ENCODE measurements around the gene ANKRD49. TPM values are rescaled to one million over a fixed set of nuclear protein-coding genes. Genes with fewer than 3 reads are reported as not detected.

ANKRD49 gene
- total and polyA plus RNA-seq, 2 of the 4 experiments (the other 2 are of a cell fraction) = 7.2 to 10.4 TPM

GRCh38 chr11:94449437-94449836 lies 44.3 kb upstream of the ANKRD49 start:
- Histone ChIP-seq H3K79me1 (ENCODE audit: low read depth in 1 of 2, low read length in 2 of 2) (no peaks in the 10 kb centered on the region), H4K5ac (ENCODE audit: low read depth, low read length) (no peak overlapping the region), H3K4me2 (ENCODE audit: low read depth, low read length) (no peak overlapping the region; the same call in 1 of the 2 replicates), H3K36me3 (ENCODE audit: control insufficient read depth, insufficient read depth, low read length) (peaks cover 1% of the 10 kb centered on the region; the same call in 1 of the 2 replicates), H2AK5ac (ENCODE audit: low read depth, low read length) (no peak overlapping the region), H3K14ac (replicated peaks; ENCODE audit: low read depth, low read length) (no peak overlapping the region), H3K4me1 (ENCODE audit: control insufficient read depth, insufficient read depth, low read length) (peaks cover 2% of the 10 kb centered on the region; the same call in 1 of the 2 replicates), H2AK9ac (replicated peaks; ENCODE audit: low read depth, low read length, poor library complexity) (no peak overlapping the region), H3K27ac (ENCODE audit: insufficient read depth, low read length) (no peak overlapping the region), H3K18ac (ENCODE audit: low read depth, low read length) (no peak overlapping the region), H3K23ac (ENCODE audit: low read depth, low read length) (no peak overlapping the region), H3K9ac (ENCODE audit: low read depth, low read length) (no peak overlapping the region), H3K9me3 (ENCODE audit: control insufficient read depth, insufficient read depth, low read length) (no peaks in the 10 kb centered on the region), H2BK5ac (ENCODE audit: low read depth, low read length, poor library complexity, severe bottlenecking) (no peak overlapping the region), H2BK20ac (ENCODE audit: low read depth, low read length) (no peak overlapping the region), H3K56ac (ENCODE audit: extremely low read depth, insufficient read depth, low read length) (no peak overlapping the region), H2AFZ (replicated peaks; ENCODE audit: low read length, poor library complexity) (no peak overlapping the region), H3K9me1 (ENCODE audit: insufficient read depth, low read length) (no peaks in the 10 kb centered on the region), H2BK15ac (ENCODE audit: low read depth, low read length) (no peak overlapping the region), H4K8ac (ENCODE audit: low read depth in 2 of 2, low read length in 2 of 2) (no peak overlapping the region), H4K91ac (ENCODE audit: insufficient read depth, low read depth, low read length) (no peak overlapping the region), H3K27me3 (ENCODE audit: control insufficient read depth, insufficient read depth, low read length) (no peaks in the 10 kb centered on the region), H3K4me3 (ENCODE audit: insufficient read depth, low read depth, low read length) (no peak overlapping the region), H3K4ac (ENCODE audit: low read depth, low read length) (no peak overlapping the region), H4K20me1 (ENCODE audit: insufficient read depth, low read length) (no peaks in the 10 kb centered on the region), H2BK120ac (ENCODE audit: low read depth, low read length) (no peak overlapping the region)
- no CpG with 5 or more reads among the region's 2 CpGs for whole genome bisulfite sequencing, 2 experiments (ENCODE audit: extremely low coverage in 2 of 2, insufficient read length in 1 of 2)
- intact Hi-C loops (cut with micrococcal nuclease) = no loop called here
- dilution Hi-C loops (cut with HindIII; ENCODE audit: low sequenced_read_pairs, unreplicated experiment) = no loop called here
- peak; percentile 72 for ATAC-seq (ENCODE audit: low read depth)
- CTCF ChIA-PET = interaction anchor here (1.1 kb wide), 2 partner anchors 10 to 554 kb away, joined by 3 read pairs; no protein-coding TSS in a partner anchor
- peak; percentile 43 for TF ChIP-seq BHLHE40 (IDR thresholded peaks at IDR 0.05; ENCODE audit: low read depth, low read length)
- TF ChIP-seq CEBPB (IDR thresholded peaks at IDR 0.05; ENCODE audit: low read depth, low read length) = peak; percentile 97
- peak; percentile 60 for TF ChIP-seq FOS (IDR thresholded peaks at IDR 0.05; ENCODE audit: low read depth, low read length)
- TF ChIP-seq RAD21 (IDR thresholded peaks at IDR 0.05; ENCODE audit: low read length) = no peak
- BruUV-seq (replicated peaks) = no TSS peak
- peak; percentile 88 for DNase-seq
- in situ Hi-C loops (cut with MboI; ENCODE audit: low sequenced_read_pairs) = no loop called here
- POLR2A ChIA-PET (ENCODE audit: unreplicated experiment) = no interaction called here

Data from IMR-90 (cell line).